ENCODE results near the gene ARAP3.

The ARAP3 gene

DNA sequence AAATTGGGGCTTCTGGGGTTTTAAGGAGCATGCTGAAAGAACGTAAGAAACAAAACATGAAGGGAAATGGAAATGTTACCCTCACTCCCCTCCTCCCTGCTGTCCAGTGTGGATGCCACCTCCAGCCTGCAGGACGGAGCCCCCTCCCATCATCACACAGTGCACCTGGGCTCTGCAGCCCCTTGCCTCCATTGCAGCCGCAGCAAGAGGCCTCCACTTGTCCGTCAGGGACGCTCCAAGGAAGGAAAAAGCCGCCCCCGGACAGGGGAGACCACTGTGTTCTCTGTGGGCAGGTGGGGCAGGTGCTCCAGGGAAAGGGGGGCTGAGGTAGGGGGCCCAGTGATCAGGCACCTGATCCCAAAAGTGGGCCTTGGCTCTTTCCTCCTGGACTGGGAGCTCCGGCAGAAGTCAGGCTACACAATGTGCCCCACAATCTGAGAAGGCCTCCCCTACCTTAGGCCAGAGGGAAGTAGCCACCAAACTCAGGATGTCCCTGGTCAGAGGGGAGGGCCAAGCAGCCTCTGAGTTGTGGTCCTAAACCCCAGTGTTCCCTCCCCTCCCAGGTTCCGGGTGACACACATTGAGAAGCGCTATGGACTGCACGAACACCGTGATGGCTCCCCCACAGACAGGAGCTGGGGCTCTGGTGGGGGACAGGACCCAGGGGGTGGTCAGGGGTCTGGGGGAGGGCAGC lies 42.5 kb downstream of the ARAP3 start:
- DNase-seq = no peak

DNA sequence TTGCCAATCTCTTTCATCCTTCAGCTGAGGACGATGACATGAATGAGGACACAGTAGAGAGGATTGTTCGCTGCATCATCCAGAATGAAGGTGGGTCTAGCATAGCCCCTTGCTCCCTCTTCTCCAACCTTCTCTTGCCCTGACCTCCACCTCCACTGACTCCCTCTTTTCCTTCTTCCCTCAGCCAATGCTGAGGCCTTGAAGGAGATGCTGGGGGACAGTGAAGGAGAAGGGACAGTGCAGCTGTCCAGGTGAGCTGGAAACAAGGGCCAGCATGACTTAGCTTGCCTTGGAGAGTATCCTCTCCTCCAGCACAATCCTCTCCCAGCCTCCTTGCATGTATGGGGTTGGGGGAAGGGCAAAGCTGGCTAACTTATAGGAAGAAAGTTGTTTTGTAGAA lies 43.3 kb downstream of the ARAP3 start:
- DNase-seq = no peak

DNA sequence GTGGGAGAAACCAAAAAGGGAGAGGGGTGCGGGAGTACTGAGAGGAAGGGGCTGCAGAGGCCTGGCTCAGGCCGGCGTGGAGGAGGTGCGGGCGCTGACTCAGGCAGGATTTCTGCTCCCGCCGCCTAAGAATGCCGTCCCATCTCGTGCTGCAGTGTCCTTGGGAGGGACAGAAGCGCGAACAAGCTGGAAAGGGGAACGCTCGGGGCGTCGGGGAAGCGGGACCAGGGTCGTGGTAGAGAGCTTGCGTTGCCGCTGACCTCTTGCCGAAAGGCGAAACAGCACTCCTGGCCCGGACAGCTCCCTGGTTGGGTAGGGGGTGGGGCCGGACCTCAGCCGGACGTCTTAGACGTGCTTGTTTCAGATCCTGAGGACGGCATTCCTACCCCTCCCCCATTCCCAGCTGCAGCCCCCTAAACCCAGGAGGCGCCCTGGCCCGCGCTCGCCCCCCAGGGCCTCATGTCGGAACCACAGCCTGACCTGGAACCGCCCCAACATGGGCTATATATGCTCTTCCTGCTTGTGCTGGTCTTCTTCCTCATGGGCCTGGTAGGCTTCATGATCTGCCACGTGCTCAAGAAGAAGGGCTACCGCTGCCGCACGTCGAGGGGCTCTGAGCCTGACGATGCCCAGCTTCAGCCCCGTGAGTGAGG lies 44.1 kb downstream of the ARAP3 start:
- no peak for DNase-seq

DNA sequence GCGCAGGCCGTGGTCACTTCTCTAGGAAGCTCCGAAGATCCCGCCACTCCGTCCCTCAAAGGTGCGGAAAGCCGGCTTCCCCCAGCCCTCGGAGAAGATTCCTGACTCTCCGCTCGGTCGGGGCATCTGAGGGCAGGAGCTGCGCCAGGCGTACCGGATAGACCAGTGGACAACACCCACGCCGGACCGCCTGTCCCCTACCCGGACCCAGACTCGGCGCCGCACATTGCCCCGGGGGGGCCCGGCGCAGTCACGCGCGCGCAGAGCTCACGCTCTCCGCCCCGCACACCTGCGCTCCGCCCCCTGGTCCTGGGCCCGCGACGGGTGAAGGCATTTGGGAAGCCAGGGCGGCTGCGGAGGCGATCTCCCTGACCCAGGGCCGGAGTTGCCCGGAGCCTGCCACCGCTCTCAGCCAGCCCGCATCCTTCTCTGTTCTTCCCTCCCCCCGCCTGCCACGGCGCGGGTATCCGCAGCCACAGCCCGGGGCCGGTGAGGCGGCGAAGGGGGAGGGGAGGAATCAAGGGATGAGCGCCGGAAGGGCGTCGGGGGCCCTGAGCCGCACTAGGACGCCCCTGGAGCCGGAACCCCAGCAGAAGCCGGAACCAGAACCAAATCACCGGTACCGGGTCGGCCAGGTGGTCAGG lies 44.8 kb downstream of the ARAP3 start:
- DNase-seq = no peak

DNA sequence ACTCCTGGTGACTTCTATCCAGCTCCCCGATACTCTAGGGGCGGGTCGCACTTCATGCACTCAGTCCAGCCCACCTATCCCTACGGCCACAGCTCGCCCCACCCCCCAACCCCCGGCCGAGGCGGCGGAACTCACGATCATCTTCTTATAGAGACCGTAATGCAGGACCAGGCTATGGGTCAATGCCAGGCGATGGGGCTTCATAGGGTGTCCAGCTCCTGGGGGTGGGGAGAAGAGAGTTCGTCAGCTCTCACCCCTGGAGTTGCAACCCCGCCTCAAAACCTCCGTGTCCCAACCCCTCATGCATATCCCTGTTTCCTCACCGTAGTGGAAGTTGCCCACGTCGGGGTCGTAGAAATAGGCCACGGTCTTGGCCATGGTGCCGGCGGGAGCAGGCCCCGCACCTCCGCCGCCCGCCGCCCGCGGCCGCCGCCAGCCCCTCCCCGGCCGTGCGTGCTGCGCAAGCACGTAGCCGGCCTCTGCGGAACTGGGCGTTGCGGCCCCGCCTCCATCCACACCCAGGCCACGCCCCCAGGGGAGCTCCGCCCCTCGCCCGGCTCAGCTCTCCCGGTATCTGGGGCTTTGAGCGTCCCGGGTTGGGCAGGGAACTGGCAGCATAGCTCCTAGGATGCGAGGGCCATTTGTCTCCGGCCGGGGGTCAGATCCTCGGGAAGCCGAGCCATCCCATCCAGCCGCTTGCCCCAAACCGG lies 45.5 kb downstream of the ARAP3 start, which contains the start of the genes HDAC3 and RELL2:
TSS of gene HDAC3 (minus strand) at position 437 of the 710 bp plus-strand sequence. CDS start at position 378, 59 bp downstream.
TSS of gene RELL2 (plus strand) at position 585 of the 710 bp plus-strand sequence. CDS start 1,229 bp downstream, outside the sequence.
- DNase-seq = peak; percentile 62

DNA sequence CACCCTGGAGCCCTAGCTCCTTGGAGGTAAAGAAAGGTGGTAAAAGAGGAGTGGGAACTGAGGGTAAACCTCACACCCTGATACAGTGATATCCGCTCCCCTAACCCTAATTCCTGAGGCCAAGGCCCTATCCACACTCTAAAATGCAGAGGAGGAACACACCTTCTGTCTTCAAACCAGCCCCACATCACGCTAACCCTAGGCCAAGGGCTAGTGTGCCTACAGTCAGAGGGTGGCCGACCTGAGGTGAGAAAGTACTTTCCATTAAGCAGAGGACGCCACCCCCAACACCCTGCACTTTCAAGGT lies 46.0 kb downstream of the ARAP3 start:
- DNase-seq = no peak

DNA sequence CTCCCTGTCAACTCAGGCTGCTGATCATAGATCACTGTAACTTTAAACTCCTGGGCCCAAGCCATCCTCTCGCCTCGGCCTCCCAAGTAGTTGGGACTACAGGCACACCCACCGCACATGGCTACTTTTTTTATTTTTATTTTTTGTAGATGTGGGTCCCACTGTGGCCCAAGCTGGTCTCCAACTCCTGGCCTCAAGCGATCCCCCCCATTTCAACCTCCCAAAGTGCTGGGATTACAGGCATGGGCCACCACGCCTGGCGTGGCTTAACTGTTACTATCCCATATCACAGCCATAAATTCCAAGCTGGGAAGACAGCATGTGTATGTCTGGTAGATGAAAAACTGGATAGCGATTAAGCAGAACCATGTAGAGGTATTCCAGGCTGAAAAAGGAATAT lies 46.4 kb downstream of the ARAP3 start:
- DNase-seq = no peak

DNA sequence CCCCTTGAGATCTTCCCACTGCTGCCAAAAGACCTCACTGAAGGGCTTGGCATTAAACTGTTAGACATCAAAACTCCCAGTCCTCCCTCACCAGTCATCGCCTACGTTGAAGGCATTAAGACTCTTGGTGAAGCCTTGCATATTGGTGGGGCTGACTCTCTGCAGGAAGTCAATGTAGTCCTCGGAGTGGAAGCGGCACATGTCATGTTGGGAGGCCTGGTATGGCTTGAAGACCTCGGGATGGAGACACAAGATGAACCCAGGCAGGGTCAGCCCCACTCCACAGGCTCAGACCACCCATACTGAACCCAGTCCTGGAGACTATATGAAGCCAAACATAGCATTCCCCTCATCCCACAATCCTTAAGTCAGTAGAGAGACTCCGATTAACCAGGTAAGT lies 47.3 kb downstream of the ARAP3 start:
- DNase-seq = no peak

DNA sequence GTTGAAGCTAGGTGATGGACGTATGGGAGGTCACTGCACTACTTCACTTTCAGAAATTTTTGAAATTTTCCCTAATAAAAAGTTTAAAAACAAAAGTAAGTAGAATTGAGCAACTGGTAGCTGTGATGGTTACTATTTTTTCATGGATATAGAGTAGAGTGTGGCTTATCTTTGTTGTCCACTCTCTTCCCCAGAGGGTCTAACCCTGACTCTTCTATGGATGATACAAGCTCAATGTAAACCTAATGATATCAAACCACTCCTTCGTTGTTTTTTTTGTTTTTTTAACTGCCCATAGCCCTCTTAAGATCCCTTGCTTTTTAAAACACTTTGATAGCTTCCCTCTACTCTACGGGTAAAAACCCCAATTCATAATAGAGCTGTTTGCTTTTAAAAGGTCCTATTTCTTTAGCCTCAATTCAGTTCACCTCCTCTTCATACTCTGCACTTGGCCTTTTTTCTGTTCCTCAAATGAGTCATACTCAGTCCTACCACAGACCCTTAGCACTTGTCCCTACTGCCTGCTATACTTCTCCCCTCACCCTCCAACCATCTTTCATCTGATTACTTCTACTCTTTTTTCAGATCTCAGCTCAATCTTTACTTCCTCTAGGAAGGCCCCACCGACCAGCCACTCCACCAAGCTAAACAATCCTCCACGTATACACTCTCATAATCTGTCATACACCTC lies 48.0 kb downstream of the ARAP3 start:
- no peak for DNase-seq

DNA sequence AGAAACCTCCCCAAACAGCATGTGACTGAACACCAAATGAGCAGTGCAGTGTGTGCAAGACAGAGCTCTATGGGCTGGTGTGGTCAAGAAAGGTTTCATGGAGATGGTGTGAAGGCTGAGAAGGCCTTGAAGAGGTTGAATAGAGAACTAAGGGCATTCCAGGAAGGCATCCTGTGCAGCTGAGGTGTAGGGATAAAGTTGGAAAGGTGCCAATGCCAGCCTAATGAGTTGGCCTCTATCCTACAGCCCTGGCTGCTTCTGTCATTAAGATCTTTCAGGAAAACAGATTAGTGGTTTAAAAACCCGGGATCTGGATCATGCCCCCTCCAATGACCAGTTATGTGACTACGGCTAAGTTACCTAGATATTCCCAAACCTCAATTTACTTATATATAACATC lies 49.4 kb downstream of the ARAP3 start:
- no peak for DNase-seq

DNA sequence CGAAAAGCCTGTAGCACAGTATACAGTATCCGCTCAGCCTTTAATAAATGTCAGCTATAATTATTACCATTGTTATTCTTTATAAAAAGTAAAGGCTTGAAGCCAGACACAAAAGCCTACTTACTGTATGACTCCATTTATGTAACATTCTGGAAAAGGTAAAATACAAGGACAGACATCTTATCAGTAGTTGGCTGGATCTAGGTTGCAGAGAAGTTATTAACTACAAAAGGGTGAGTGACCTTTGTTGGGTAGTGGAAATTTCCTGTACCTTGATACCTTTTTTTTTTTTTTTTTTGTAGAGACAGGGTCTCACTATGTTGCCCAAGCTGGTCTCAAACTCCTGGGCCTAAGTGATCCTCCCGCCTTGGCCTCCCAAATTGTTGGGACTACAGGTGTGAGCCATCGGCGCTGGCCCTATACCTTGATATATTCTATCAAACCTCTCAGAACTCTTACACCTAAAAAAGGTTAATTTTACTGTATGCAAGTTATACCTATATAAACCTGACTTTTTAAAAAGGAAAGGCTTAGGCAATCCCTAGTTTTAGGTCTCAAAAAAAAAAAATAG lies 51.4 kb downstream of the ARAP3 start:
- DNase-seq = no peak

DNA sequence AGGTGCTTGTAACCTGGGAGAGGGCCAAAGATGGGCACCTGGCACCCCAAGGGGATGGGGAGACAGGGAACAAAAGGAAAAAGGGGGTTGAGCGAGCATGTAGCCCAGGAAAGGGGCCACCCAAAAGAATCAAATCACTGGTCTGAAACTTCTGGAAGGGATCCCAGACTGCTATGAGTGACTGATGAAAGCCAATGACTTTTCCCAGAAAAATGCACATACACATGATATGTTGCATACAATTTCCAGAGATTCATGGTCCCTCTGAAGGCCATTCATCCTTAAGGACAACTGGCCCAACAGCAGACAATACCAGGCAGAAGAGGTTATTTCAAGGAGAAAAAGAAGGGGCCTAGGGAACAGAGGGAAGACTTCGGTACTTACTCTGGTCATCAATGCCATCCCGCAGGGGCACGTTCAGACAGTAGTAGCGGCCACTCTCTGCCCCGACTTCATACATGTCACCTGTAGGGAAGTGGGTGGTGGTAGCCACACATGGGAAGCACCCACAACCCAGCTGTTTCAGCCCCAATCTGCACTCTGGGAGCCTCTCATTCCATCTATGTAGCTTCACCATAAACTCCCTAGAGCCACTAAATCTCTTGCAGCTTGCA lies 53.7 kb downstream of the ARAP3 start:
- DNase-seq = no peak

DNA sequence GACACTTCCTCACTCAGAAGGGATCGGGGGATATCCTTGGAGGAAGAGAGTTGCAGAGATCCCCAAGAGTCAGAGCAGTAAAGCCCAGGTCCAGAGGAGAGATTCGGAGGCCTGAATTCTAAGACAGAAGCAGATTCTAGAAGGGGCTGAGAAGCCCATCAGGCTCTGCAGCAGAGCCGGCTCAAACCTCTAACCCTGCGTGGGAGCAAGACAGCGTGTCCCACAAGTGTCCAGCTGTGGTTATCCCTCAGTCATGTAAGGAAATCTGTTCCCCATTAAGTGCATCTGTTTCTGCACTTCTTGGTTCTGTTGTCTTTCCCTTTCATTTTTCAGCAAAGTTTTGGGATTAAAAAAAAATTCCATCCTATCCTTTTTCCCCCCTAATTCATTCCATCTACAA lies 58.4 kb downstream of the ARAP3 start:
- no peak for DNase-seq

DNA sequence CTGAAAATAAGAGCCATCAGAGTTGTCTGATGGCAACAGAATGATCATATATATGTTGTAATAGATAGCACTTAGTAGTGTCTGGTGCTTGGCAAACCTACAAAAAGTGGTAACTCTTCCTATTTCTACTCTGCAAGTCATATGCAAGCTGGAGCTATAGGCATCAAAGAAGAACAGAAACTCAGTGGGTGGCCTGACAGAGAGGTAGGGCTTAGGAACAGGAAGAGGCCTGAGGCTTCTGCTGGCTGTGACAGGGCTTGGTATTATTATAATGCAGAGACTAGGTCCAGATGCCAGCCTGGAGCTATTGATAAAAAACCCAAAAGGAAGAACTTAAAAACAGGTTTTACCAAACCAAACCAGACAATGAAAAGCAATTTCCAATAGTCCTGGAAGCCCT lies 58.8 kb downstream of the ARAP3 start:
- no peak for DNase-seq

DNA sequence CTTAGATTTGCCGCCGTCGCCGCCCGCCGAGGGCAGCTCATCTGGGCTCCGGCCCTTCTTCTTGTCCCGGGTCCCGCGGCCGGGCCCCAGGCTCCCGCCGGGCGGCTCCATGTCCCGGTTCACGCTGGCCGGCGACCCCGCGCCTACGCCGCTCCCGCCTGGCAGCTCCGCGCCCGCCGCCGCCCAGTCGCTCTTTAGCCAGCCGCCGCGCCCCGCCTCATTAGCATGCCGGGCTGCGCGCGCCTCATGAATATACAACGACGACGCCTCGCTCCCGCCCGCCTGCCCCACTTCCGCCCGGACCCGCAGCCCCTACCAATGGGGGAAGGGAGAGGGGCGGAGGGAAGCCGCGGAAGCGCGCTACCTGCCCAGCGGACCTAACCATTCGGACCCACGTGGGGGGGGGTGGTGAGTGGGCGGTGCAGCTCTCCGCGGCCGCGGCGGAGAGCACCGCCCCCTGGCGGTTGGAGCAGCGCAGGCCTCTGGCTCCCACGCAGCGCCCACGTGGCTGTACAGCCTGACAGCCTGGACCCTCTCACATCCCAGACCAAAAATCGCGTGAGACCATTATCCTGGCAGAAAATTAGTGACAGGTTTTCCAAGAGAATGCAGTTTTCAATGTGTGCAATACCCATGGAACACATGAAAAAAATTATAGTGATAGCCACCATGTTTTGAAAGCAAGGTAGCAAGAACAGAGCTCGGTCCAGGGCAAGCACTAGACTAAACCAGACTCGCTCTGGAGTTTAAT lies 63.1 kb downstream of the ARAP3 start, which contains the start of gene DIAPH1:
TSS of gene DIAPH1 (minus strand) at position 197 of the 751 bp plus-strand sequence. CDS start at position 111, 86 bp downstream.
- DNase-seq = peak; percentile 89

DNA sequence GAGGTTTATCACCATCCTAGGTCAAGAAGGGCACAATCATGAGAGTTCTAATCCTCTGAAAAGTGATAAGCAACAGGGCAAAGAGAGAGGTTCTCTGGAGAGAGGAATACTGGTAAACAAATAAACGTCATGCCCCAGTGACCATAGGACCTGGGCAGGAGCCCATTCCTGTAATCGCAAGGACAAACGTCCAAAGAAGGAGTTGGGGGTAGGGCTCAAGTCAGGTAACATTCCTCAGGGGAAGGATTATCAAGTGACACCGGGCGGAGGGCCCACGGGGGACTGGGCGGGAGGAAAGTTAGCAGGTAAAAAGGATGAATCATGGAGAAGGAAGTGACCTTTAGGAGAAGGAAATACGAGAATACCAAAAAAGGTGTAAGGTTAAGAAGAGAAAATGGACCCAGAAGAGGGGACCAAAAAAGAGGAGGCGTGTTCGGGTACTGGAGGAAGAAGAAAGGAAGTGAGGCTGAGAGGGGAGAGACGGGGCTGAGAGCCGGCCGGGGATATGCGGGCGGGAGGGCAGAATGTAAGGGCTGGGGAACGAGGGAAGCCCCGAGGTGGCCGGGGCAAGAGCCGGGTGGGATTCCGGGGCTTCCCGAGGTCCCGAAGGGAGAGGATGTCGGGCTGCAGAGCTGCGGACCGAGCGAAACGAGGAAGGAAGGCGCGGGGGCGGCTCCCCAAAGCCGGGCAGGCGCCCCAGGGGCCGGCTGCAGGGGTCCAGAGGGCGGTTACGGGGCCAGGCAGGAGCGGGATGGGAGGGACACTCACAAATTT lies 63.8 kb downstream of the ARAP3 start:
- DNase-seq = peak; percentile 7

DNA sequence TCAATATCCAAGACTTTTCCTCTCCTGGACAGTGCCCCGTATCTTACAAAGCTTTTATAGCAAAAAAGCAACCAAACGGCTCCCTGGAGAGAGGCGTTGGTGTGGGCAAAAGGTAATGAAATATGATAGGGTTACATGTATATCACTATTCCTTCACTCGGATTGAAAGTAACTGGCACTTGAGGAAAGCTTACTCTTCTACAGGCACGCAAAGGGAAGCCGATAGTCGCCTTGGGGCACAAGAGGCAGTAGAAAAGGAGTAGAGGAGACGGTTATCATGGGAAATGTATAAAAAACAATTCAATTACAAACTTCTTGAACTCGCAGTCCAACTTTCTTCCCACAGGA lies 64.4 kb downstream of the ARAP3 start:
- no peak for DNase-seq

DNA sequence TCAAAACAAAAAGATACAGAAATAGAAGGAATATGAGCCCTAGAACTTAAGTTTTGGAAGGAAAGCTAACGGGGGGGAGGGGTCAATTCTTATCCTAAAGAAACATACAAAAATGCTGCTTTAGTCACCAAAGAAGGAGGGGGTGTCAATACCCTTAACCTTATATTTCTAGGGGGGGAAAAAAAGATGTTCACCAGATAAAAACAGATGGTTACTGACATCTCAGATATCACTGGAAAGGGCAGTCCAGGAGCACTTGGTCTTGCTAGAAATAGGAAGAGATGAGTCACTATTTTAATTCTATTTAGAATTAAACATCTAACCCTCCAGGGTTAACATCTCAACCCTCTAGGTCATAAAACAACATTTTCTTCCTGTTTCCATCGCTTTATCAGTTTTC lies 64.9 kb downstream of the ARAP3 start:
- DNase-seq = no peak

DNA sequence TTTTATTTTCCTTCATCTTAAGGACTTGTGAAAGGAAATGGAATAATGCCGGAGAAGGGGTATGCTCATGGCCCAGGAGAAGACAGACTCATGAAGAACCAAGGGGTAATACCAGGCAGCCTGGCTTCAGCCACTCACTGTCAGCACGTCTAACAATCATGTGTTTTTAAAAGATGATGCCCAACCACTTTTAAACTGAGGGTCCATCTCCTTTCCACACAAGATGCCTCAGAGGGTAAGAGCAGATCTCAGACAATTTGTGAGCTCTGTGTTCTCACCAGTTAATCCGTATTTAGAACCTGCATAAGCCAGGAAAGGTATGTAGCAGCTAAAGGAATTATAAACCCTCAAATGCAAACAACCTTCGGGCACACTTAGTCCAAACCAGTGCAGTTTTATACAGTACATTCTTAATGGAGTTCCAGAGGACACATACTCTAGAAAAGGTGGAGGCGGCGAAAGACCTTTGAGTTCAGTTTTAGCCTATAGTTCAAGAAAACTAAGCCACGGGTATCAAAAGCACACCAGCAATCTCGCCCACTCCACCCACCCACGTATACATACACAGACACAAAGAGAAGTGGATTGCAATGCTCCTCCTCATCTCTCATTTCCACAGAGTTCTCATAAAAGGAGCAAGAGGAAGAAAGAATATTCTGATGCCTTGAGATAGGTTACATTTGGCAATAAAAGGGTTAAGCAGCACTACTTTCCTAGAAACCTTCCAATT lies 65.9 kb downstream of the ARAP3 start:
- no peak for DNase-seq

DNA sequence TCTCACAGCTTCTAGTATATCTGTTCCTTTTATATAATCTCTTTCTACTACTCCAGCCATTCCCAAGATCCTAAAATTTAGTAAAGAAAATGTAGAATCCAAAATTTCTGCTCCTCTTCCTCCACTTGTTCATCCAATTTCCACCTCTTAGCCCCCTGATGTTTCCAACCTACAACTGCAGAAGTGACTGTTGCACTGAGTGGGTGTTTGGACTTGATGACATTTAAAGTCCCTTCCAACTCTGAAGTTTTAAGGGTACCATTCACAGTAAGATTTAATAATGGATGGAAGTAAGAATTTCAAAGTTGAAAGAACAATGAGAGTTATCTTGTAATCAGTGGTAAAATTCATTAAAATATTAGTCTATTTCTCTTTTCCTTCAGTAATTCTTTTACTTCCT lies 68.7 kb downstream of the ARAP3 start:
- no peak for DNase-seq
